HS-27A (cell line): ENCODE results near the gene PRR15.

Source experiments
- DNase-seq: peaks from one replicate; pipeline ENCODE4 v3.0.0-alpha.2; 2012; ENCODE audit warnings: low read depth, missing footprints

Gene PRR15

GRCh38 chr7:29609162-29610037 lies 45.8 kb downstream of the PRR15 start:
- DNase-seq = peak; percentile 33

GRCh38 chr7:29610086-29610485 lies 46.5 kb downstream of the PRR15 start:
- DNase-seq = no peak

GRCh38 chr7:29611941-29612544 lies 48.4 kb downstream of the PRR15 start:
- no peak for DNase-seq

GRCh38 chr7:29612596-29612995 lies 49.0 kb downstream of the PRR15 start:
- DNase-seq = no peak

GRCh38 chr7:29613100-29613499 lies 49.5 kb downstream of the PRR15 start:
- DNase-seq = no peak

- no peak for DNase-seq
These were observed 50.6 kb downstream of the PRR15 start for GRCh38 chr7:29614229-29614628.
